Forelimb muscle (tissue), 1 donor: Measurements from ENCODE around the gene FAM83E. TPM values are rescaled to one million over a fixed set of nuclear protein-coding genes. Genes with fewer than 3 reads are reported as not detected.
A peak's percentile ranks its signal among the peaks of the same experiment; 100 is the strongest.

Experiments used
- DNase-seq: peaks from one replicate; pipeline ENCODE4 v3.0.0-alpha.2; 2013; ENCODE audit warnings: low read depth
- polyA plus RNA-seq: library from polyadenylated mRNA; unstranded; fragments of 120-200 nt; gene quantifications from one replicate; pipeline ENCODE4 v1.2.1, GENCODE V29; 2013; ENCODE audit not compliant: insufficient read length

FAM83E gene
- polyA plus RNA-seq, 1 donor: not detected

GRCh38 chr19:48628486-48629296, 13.8 kb upstream of the FAM83E start:
- no peak for DNase-seq

- DNase-seq: no peak
These were observed 13.0 kb upstream of the FAM83E start for GRCh38 chr19:48627865-48628314.

- no peak for DNase-seq
These were observed 12.5 kb upstream of the FAM83E start for GRCh38 chr19:48627201-48627864.

- DNase-seq: no peak
These were observed 11.0 kb upstream of the FAM83E start for GRCh38 chr19:48625891-48626327.

- no peak for DNase-seq
These were observed 10.2 kb upstream of the FAM83E start for GRCh38 chr19:48624791-48625723.

GRCh38 chr19:48624067-48624594, 9.3 kb upstream of the FAM83E start:
- peak; percentile 87 for DNase-seq

GRCh38 chr19:48623556-48624066, 8.7 kb upstream of the FAM83E start:
- no peak for DNase-seq

GRCh38 chr19:48619692-48620585, 5.1 kb upstream of the FAM83E start:
- DNase-seq: no peak

- peak; percentile 98 for DNase-seq
These were observed 4.2 kb upstream of the FAM83E start, which contains the start of the genes RPL18 and SPHK2 for GRCh38 chr19:48618916-48619691. Gene RPL18, minus strand, starts transcription at chr19:48619178. Its CDS starts 35 bp downstream, at chr19:48619143. Gene SPHK2, plus strand, starts transcription at chr19:48619506. Its CDS starts 1,009 bp downstream, at chr19:48620515.

GRCh38 chr19:48618278-48618915, 3.5 kb upstream of the FAM83E start:
- no peak for DNase-seq

- DNase-seq: no peak
These were observed 2.5 kb upstream of the FAM83E start for GRCh38 chr19:48617146-48617937.

- DNase-seq: no peak
These were observed 1.7 kb upstream of the FAM83E start for GRCh38 chr19:48616491-48617056.

- DNase-seq: no peak
These were observed 1.2 kb upstream of the FAM83E start for GRCh38 chr19:48616041-48616436.

GRCh38 chr19:48615231-48616040, 560 bp upstream of the FAM83E start:
- DNase-seq: no peak

GRCh38 chr19:48613852-48614435, 932 bp downstream of the FAM83E start:
- no peak for DNase-seq
